Heart left ventricle (tissue), 16 donors: ENCODE results near the gene TFF3. TPM values are rescaled to one million over a fixed set of nuclear protein-coding genes. Genes with fewer than 3 reads are reported as not detected.

ENCODE experiments used
- ATAC-seq, 4 donors: fragments of 200-7000 bp; cut with Tn5 transposase; one replicate each; pipeline ENCODE4 v1.9.1; 2020 to 2022; ENCODE audit warnings: moderate library complexity in 4 of 4, mild to moderate bottlenecking in 3 of 4, moderate number of reproducible peaks in 1 of 4
- DNase-seq, 5 donors: peaks; one replicate each; pipeline ENCODE4 v3.0.0-alpha.2; 2020
- H3K27ac ChIP-seq, 12 donors: fragments of 200-600 bp; sonication (generic) in 4 of 12; one replicate each; pipeline versions ENCODE4 v1.5.0 to v1.8.0; 2016 to 2022; ENCODE audit warnings: mild to moderate bottlenecking in 2 of 12
- H3K27me3 ChIP-seq, 9 donors: fragments of 200-600 bp; sonication (generic) in 2 of 9; one replicate each; pipeline versions ENCODE4 v1.5.1 to v1.8.0; 2016 to 2022; ENCODE audit warnings: mild to moderate bottlenecking in 3 of 9
- H3K36me3 ChIP-seq, 9 donors: fragments of 200-600 bp; sonication (generic) in 2 of 9; one replicate each; pipeline versions ENCODE4 v1.5.0 to v1.8.0; 2018 to 2022; ENCODE audit warnings: mild to moderate bottlenecking in 2 of 9
- H3K4me1 ChIP-seq, 12 donors: fragments of 200-600 bp; sonication (generic) in 4 of 12; one replicate each; pipeline versions ENCODE4 v1.5.0 to v1.8.0; 2016 to 2022; ENCODE audit warnings: mild to moderate bottlenecking in 3 of 12
- H3K4me3 ChIP-seq, 12 donors: fragments of 200-600 bp; sonication (generic) in 4 of 12; one replicate each; pipeline versions ENCODE4 v1.5.0 to v1.8.0; 2017 to 2022; ENCODE audit warnings: mild to moderate bottlenecking in 9 of 12, moderate library complexity in 4 of 12
- H3K9me3 ChIP-seq, 12 donors: fragments of 200-600 bp; sonication (generic) in 4 of 12; one replicate each; pipeline versions ENCODE4 v1.5.0 to v1.8.0; 2016 to 2022; ENCODE audit warnings: mild to moderate bottlenecking in 1 of 12
- CTCF ChIP-seq, 12 donors: fragments of 200-600 bp; sonication (generic) in 4 of 12; IDR thresholded peaks; one replicate each; pipeline versions ENCODE4 v1.5.0 to v1.8.0; 2018 to 2022; ENCODE audit warnings: antibody characterized with exemption in 12 of 12, mild to moderate bottlenecking in 5 of 12
- POLR2A ChIP-seq, 2 donors: fragments of 450-650 bp; IDR thresholded peaks; one replicate each; pipeline ENCODE4 v1.6.1; 2017; ENCODE audit warnings: antibody characterized with exemption in 2 of 2, mild to moderate bottlenecking in 2 of 2, moderate library complexity in 2 of 2
- WGBS, 4 donors: extraction: QIAGEN DNeasy Blood & Tissue Kit in 2 of 4; methylation state at CpG; one replicate each; pipeline versions ENCODE4 v1.1.5 to v1.1.7; 2013 to 2018; 5-methylcytosine and 5-hydroxymethylcytosine counted together
- intact Hi-C, 10 donors: fragments of 100-400 bp; cut with DNase I; formaldehyde crosslinking; loops; one replicate each; pipeline versions ENCODE4 v1.11.1 to v1.14.2; 2022
- polyA plus RNA-seq, 2 donors: library from polyadenylated mRNA; stranded (reverse); fragments of 200-250 nt; gene quantifications; one replicate each; pipeline ENCODE4 v1.2.3, GENCODE V29; 2013
- total RNA-seq, 9 donors: library from RNA; depleted of rRNA in 2 of 9; stranded (reverse); fragments of >200 nt in 2 of 9; fragmentation: NEBNext Ultra II Directional in 3 of 9; extraction: Animal tissue kit (Norgen Biotek cat#: 25700) in 3 of 9; gene quantifications; one replicate each; pipeline versions ENCODE4 v1.1.0 to v1.2.4, GENCODE V29; 2016 to 2023
- donor health status: ischemic (EF 13 %, LVEDD 7.1; RV severe dilation, severe dysfunction).
- donor health status: healthy with polysubstance abuse.
- donor health status: DM: no; HTN: yes; CAD: no.
- donor health status: DM: no; HTN: no; CAD: no.
- donor health status: ischemic (EF 25% LVEDD 6.9; RV normal size, moderate dysfunction).
- donor health status: ischemic (EF 25% LVEDD 5.7; RV mildly dilated, moderate dysfunction).
- donor health status: healthy.
- donor health status: DM: yes; HTN: yes; CAD: no.
- donor health status: ischemic (EF 35%, LVEDD 5.7; RV mildly dilated, moderate dysfunction).
- donor health status: nonischemic (EF 11% LVEDD 7.7; RV severe dilation, severe dysfunction).
- donor health status: DM: yes; HTN: yes; CAD: no.
- donor health status: PGD.
- donor health status: ischemic (EF 29% LVEDD 5.4; RV normal size, mild dysfunction).
- donor health status: nonischemic (EF 23%, LVEDD 6.1; RV moderate dilation, normal function).

The TFF3 gene
- total and polyA plus RNA-seq, 11 donors: 0.75 to 10.8 (median 3.0) TPM

GRCh38 chr21:42279888-42280287 is 35.3 kb downstream of the TFF3 start:
- Histone ChIP-seq H3K9me3 (no peaks in the 10 kb centered on the region), H3K36me3 (peaks cover 0 to 57% (median 20%) of the 10 kb centered on the region in 9 donors), H3K27ac (no peak overlapping the region), H3K4me1 (no peaks in the 10 kb centered on the region), H3K4me3 (no peak overlapping the region), H3K27me3 (no peaks in the 10 kb centered on the region)
- ATAC-seq (no peak), DNase-seq (no peak)
- intact Hi-C loops: no loop called here
- 87 to 95% (median 89%) methylated on average over 11 of the region's 11 CpGs for WGBS, 4 donors
- no peak for TF ChIP-seq CTCF (IDR thresholded peaks at IDR 0.05)
- no peak for TF ChIP-seq POLR2A (IDR thresholded peaks at IDR 0.05)

DNA sequence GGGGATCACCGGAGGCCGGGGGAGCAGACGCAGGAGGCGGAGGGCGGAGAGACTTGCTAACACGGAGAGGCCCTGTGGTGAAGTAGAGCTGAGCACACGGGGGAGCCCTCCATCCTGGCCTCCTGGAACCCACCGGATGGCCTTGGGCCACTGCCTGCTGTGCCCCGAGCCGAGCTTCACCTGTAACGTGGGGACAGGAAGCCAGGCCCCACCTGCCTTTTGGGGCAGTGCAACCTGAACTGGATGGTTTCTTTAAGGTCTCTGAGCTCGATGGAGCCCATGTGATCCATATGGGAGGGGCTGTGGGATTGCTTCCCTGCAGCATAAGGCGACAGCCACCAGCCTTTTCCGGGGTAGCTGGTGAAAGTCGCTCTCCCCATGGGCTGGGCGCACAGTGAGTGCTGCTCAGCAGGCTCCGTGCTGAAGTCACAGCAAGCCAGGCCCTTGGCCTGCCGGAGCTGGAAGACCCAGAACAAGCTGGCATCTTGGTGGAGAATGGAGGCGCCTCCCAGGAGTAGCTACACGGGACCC is 35.8 kb downstream of the TFF3 start:
- Histone ChIP-seq H3K9me3 (no peaks in the 10 kb centered on the region), H3K27ac (no peak overlapping the region), H3K4me3 (no peak overlapping the region), H3K27me3 (no peaks in the 10 kb centered on the region), H3K4me1 (no peaks in the 10 kb centered on the region), H3K36me3 (peaks cover 0 to 57% (median 20%) of the 10 kb centered on the region in 9 donors)
- DNase-seq (no peak), ATAC-seq (peak in 1 of 4 donors; percentile 8)
- TF ChIP-seq POLR2A (IDR thresholded peaks at IDR 0.05): no peak
- TF ChIP-seq CTCF (IDR thresholded peaks at IDR 0.05): no peak
- WGBS, 4 donors: 88 to 90% (median 88%) methylated on average over 15 to 20 of the region's 20 CpGs
- intact Hi-C loops: no loop called here

- intact Hi-C loops: no loop called here
- ATAC-seq (no peak), DNase-seq (no peak)
- Histone ChIP-seq H3K9me3 (no peaks in the 10 kb centered on the region), H3K27ac (no peak overlapping the region), H3K36me3 (peaks cover 0 to 61% (median 25%) of the 10 kb centered on the region in 9 donors), H3K4me1 (no peaks in the 10 kb centered on the region), H3K27me3 (no peaks in the 10 kb centered on the region), H3K4me3 (no peak overlapping the region)
- no peak for TF ChIP-seq POLR2A (IDR thresholded peaks at IDR 0.05)
- TF ChIP-seq CTCF (IDR thresholded peaks at IDR 0.05): no peak
- 88 to 95% (median 93%) methylated on average over 18 to 19 of the region's 19 CpGs for WGBS, 4 donors
Measured at GRCh38 chr21:42278451-42279149, 36.6 kb downstream of the TFF3 start.

GRCh38 chr21:42277593-42277992 is 37.6 kb downstream of the TFF3 start:
- no peak for DNase-seq
- no peaks in the 10 kb centered on the region for H3K4me1 ChIP-seq
- H3K27ac ChIP-seq: no peak overlapping the region
- intact Hi-C loops: no loop called here
- 90 to 96% (median 91%) methylated on average over 4 of the region's 4 CpGs for WGBS, 4 donors
- H3K4me3 ChIP-seq: no peak overlapping the region
- no peak for ATAC-seq
- no peaks in the 10 kb centered on the region for H3K27me3 ChIP-seq
- TF ChIP-seq CTCF (IDR thresholded peaks at IDR 0.05) (no peak), POLR2A (IDR thresholded peaks at IDR 0.05) (no peak)
- peaks cover 0 to 62% (median 21%) of the 10 kb centered on the region in 9 donors for H3K36me3 ChIP-seq
- H3K9me3 ChIP-seq: no peaks in the 10 kb centered on the region
